RWPE2 (cell line): ENCODE results near the gene RSPH4A.

ENCODE experiments used
- ATAC-seq: fragments of 200-7000 bp; cut with Tn5 transposase; 3 replicates; pipeline ENCODE4 v1.9.1; 2021; ENCODE audit warnings: low read depth
- DNase-seq: peaks from one replicate; pipeline ENCODE4 v3.0.0-alpha.2; 2020; ENCODE audit warnings: low spot score
- H3K27ac ChIP-seq: fragments of 450-650 bp; 2 replicates; pipeline ENCODE4 v1.5.1; 2017; ENCODE audit warnings: mild to moderate bottlenecking; ENCODE audit not compliant: poor library complexity, severe bottlenecking
- H3K27me3 ChIP-seq: fragments of 250-450 bp; sonication (Bioruptor Pico); 2 replicates; pipeline ENCODE4 v1.5.1; 2021; ENCODE audit warnings: mild to moderate bottlenecking, moderate library complexity; ENCODE audit not compliant: insufficient read depth, poor library complexity, severe bottlenecking
- H3K36me3 ChIP-seq: fragments of 250-450 bp; sonication (Bioruptor Pico); 2 replicates; pipeline ENCODE4 v1.5.1; 2020; ENCODE audit warnings: low read depth, mild to moderate bottlenecking, moderate library complexity
- H3K4me1 ChIP-seq: fragments of 250-450 bp; sonication (Bioruptor Pico); 2 replicates; pipeline ENCODE4 v1.5.1; 2021; ENCODE audit warnings: mild to moderate bottlenecking, moderate library complexity; ENCODE audit not compliant: insufficient read depth, poor library complexity, severe bottlenecking
- H3K4me3 ChIP-seq: fragments of 250-450 bp; sonication (Bioruptor Pico); 2 replicates; pipeline ENCODE4 v1.5.1; 2021; ENCODE audit warnings: mild to moderate bottlenecking, moderate library complexity; ENCODE audit not compliant: severe bottlenecking
- H3K9me3 ChIP-seq: fragments of 250-450 bp; sonication (Bioruptor Pico); 2 replicates; pipeline ENCODE4 v1.5.1; 2021; ENCODE audit warnings: mild to moderate bottlenecking, moderate library complexity; ENCODE audit not compliant: severe bottlenecking
- CTCF ChIP-seq: fragments of 450-650 bp; IDR thresholded peaks from one replicate; pipeline ENCODE4 v1.5.1; 2017; ENCODE audit warnings: mild to moderate bottlenecking, moderate library complexity; ENCODE audit not compliant: poor library complexity, severe bottlenecking

Gene RSPH4A

DNA sequence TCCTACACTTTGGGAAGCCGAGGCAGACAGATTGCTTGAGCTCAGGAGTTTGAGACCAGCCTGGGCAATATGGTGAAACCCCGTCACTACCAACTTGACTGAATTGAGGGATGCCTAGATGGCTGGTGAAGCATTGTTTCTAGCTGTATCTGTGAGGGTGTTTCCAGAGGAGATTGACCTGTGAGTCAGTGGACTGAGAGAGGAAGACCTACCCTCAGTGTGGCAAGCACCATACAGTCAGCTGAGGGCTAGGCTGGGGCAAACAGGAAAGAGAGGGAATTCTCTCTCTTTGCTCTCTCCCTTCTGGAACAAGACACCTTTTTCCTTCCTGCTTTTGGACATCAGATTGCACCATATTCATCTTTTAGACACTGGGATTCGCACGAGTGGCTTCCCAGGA lies 56.0 kb downstream of the RSPH4A start:
- ATAC-seq (no peak), DNase-seq (no peak)
- Histone ChIP-seq H3K27ac (no peak overlapping the region), H3K9me3 (no peaks in the 10 kb centered on the region), H3K4me3 (no peak overlapping the region), H3K36me3 (no peaks in the 10 kb centered on the region), H3K4me1 (peaks cover under 1% of the 10 kb centered on the region), H3K27me3 (no peaks in the 10 kb centered on the region)
- TF ChIP-seq CTCF, result no peak

- DNase-seq (no peak), ATAC-seq (no peak)
- Histone ChIP-seq H3K4me1 (no peaks in the 10 kb centered on the region), H3K27me3 (no peaks in the 10 kb centered on the region), H3K4me3 (no peak overlapping the region), H3K36me3 (no peaks in the 10 kb centered on the region), H3K9me3 (no peaks in the 10 kb centered on the region), H3K27ac (no peak overlapping the region)
- no peak for TF ChIP-seq CTCF
These were observed 59.7 kb downstream of the RSPH4A start for GRCh38 chr6:116676021-116676420.

GRCh38 chr6:116680880-116681672 lies 64.8 kb downstream of the RSPH4A start, which contains the start of gene KPNA5:
Gene KPNA5 (plus strand): TSS chr6:116681211. CDS start chr6:116681335, 124 bp downstream.
- H3K4me3 ChIP-seq, result peak within 1 kb of the TSS; percentile 82
- H3K36me3 ChIP-seq, result no peaks in the 10 kb centered on the region
- DNase-seq (peak; percentile 88), ATAC-seq (peak; percentile 97)
- TF ChIP-seq CTCF, result no peak
- no peaks in the 10 kb centered on the region for H3K27me3 ChIP-seq
- peaks cover 12% of the 10 kb centered on the region for H3K4me1 ChIP-seq
- H3K27ac ChIP-seq, result peak within 1 kb of the TSS; percentile 69
- no peaks in the 10 kb centered on the region for H3K9me3 ChIP-seq

- Histone ChIP-seq H3K4me3 (peak overlapping the region; percentile 82), H3K9me3 (no peaks in the 10 kb centered on the region), H3K27ac (no peak overlapping the region), H3K27me3 (no peaks in the 10 kb centered on the region), H3K4me1 (peaks cover 12% of the 10 kb centered on the region), H3K36me3 (no peaks in the 10 kb centered on the region)
- DNase-seq, result no peak
- no peak for ATAC-seq
- no peak for TF ChIP-seq CTCF
These were observed 66.0 kb downstream of the RSPH4A start for GRCh38 chr6:116682334-116682712.
